RWPE2 (cell line): ENCODE measurements around the gene ELOF1.

Source experiments
- ATAC-seq: fragments of 200-7000 bp; cut with Tn5 transposase; 3 replicates; pipeline ENCODE4 v1.9.1; 2021; ENCODE audit warnings: low read depth
- DNase-seq: peaks from one replicate; pipeline ENCODE4 v3.0.0-alpha.2; 2020; ENCODE audit warnings: low spot score
- H3K27ac ChIP-seq: fragments of 450-650 bp; 2 replicates; pipeline ENCODE4 v1.5.1; 2017; ENCODE audit warnings: mild to moderate bottlenecking; ENCODE audit not compliant: poor library complexity, severe bottlenecking
- H3K27me3 ChIP-seq: fragments of 250-450 bp; sonication (Bioruptor Pico); 2 replicates; pipeline ENCODE4 v1.5.1; 2021; ENCODE audit warnings: mild to moderate bottlenecking, moderate library complexity; ENCODE audit not compliant: insufficient read depth, poor library complexity, severe bottlenecking
- H3K36me3 ChIP-seq: fragments of 250-450 bp; sonication (Bioruptor Pico); 2 replicates; pipeline ENCODE4 v1.5.1; 2020; ENCODE audit warnings: low read depth, mild to moderate bottlenecking, moderate library complexity
- H3K4me1 ChIP-seq: fragments of 250-450 bp; sonication (Bioruptor Pico); 2 replicates; pipeline ENCODE4 v1.5.1; 2021; ENCODE audit warnings: mild to moderate bottlenecking, moderate library complexity; ENCODE audit not compliant: insufficient read depth, poor library complexity, severe bottlenecking
- H3K4me3 ChIP-seq: fragments of 250-450 bp; sonication (Bioruptor Pico); 2 replicates; pipeline ENCODE4 v1.5.1; 2021; ENCODE audit warnings: mild to moderate bottlenecking, moderate library complexity; ENCODE audit not compliant: severe bottlenecking
- H3K9me3 ChIP-seq: fragments of 250-450 bp; sonication (Bioruptor Pico); 2 replicates; pipeline ENCODE4 v1.5.1; 2021; ENCODE audit warnings: mild to moderate bottlenecking, moderate library complexity; ENCODE audit not compliant: severe bottlenecking
- TF ChIP-seq, protein P1 (sequence below): fragments of 450-650 bp; IDR thresholded peaks from one replicate; pipeline ENCODE4 v1.5.1; 2017; ENCODE audit warnings: mild to moderate bottlenecking, moderate library complexity; ENCODE audit not compliant: poor library complexity, severe bottlenecking

ELOF1 gene

DNA sequence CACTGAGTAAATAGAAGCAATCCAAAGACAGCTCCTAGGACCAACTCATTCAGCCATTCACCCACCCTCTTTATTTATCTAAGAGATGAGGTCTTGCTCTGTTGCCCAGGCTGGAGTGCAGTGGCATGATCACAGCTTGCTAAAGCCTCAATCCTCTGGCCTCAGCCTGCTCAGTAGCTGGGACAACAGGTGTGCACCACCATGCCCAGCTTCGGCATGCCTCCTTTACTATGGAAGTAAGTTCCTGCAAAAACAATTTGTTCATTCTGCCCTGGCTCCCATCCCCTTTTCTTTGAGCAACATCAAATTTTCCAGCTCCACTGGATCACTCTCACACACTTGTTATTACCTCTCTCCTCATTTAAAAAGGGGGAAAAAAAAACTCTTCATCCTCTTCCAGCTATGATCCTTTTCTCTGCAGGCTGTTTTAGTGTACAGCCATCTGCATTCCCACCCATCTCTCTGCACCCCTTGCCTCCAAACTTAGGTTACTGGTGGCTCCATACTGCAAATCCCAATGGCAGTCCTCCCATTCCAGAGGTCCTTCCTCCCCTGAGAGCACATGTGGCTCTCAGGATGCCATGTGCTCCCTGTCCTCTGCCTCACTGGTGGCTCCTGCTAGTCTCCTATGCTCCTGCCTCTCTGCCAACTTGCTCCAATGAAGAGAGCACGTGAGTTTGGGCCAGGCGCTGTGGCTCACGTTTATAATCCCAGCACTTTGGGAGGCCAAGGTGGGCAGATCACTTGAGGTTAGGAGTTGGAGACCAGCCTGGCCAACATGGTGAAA lies 2.2 kb downstream of the ELOF1 start:
- Histone ChIP-seq H3K9me3 (no peaks in the 10 kb centered on the region), H3K27ac (no peak overlapping the region), H3K4me1 (peaks cover 4% of the 10 kb centered on the region), H3K4me3 (no peak overlapping the region), H3K27me3 (no peaks in the 10 kb centered on the region), H3K36me3 (peaks cover 15% of the 10 kb centered on the region)
- TF ChIP-seq, protein P1, sequence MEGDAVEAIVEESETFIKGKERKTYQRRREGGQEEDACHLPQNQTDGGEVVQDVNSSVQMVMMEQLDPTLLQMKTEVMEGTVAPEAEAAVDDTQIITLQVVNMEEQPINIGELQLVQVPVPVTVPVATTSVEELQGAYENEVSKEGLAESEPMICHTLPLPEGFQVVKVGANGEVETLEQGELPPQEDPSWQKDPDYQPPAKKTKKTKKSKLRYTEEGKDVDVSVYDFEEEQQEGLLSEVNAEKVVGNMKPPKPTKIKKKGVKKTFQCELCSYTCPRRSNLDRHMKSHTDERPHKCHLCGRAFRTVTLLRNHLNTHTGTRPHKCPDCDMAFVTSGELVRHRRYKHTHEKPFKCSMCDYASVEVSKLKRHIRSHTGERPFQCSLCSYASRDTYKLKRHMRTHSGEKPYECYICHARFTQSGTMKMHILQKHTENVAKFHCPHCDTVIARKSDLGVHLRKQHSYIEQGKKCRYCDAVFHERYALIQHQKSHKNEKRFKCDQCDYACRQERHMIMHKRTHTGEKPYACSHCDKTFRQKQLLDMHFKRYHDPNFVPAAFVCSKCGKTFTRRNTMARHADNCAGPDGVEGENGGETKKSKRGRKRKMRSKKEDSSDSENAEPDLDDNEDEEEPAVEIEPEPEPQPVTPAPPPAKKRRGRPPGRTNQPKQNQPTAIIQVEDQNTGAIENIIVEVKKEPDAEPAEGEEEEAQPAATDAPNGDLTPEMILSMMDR, result no peak
- DNase-seq (no peak), ATAC-seq (no peak)

GRCh38 chr19:11555246-11555645 lies 3.8 kb downstream of the ELOF1 start:
- no peak for ATAC-seq
- TF ChIP-seq, protein P1, result no peak
- H3K4me3 ChIP-seq, result no peak overlapping the region
- H3K36me3 ChIP-seq, result peaks cover 15% of the 10 kb centered on the region
- no peak overlapping the region for H3K27ac ChIP-seq
- no peak for DNase-seq
- no peaks in the 10 kb centered on the region for H3K27me3 ChIP-seq
- H3K9me3 ChIP-seq, result no peaks in the 10 kb centered on the region
- H3K4me1 ChIP-seq, result peaks cover 3% of the 10 kb centered on the region

DNA sequence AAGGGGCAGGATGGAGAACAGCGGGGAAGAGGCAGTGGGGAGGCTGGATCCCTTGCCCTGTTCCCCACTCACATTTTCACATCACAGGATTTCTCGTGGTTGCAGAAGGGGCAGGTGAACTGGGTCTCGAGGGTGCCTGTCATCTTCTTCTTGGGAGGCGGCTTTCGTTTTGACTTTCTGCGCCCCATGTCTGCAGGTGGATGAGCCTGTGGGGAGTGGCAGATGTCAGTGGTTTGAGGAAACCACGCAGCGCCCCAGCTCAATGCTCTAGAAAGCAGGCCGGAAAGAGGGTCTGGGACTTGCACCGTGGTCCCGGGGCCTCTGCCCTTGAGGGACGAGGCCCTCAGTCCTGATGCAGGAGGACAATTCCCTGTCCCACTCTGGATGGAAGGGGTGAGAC lies 4.9 kb downstream of the ELOF1 start:
- Histone ChIP-seq H3K27ac (no peak overlapping the region), H3K9me3 (no peaks in the 10 kb centered on the region), H3K27me3 (no peaks in the 10 kb centered on the region), H3K36me3 (peaks cover 15% of the 10 kb centered on the region), H3K4me1 (no peaks in the 10 kb centered on the region), H3K4me3 (no peak overlapping the region)
- no peak for ATAC-seq
- no peak for DNase-seq
- TF ChIP-seq, protein P1, result no peak

DNA sequence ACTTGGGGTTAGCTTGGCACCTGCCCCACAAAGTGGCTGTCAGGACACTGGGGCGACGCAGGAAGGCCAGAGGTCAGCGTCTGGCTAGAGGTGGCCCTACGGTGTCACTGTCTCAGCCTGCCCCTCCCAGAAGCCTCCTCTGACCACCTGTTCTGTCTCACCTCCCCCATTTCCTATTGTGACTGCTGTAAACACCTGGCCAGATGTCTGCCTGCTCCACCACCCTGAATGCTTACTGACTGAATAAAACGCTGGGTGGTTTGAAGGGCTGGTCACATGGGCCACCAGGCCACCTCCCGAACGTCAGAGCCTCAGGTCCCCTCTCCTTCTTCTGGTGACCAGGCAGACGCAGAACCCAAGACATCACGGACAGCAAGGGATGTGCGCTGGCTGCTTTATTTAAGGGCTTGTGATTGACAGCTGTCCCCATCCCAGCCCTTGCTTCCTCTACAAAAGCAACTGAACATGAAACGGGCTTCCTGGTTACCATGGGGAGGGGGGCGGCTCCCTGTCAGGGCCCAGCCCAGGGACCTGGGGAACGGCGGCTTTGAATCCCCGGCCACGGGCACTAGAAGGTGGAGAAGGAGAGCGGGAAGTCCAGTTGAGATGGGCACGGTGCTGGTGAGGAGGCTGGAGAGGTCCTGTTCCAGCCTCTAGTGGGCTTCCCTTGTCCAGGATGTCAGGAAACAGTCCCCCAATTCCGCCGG lies 6.2 kb downstream of the ELOF1 start:
- DNase-seq (no peak), ATAC-seq (no peak)
- Histone ChIP-seq H3K36me3 (peaks cover 15% of the 10 kb centered on the region), H3K27ac (no peak overlapping the region), H3K9me3 (no peaks in the 10 kb centered on the region), H3K4me3 (no peak overlapping the region), H3K4me1 (no peaks in the 10 kb centered on the region), H3K27me3 (no peaks in the 10 kb centered on the region)
- TF ChIP-seq, protein P1, result no peak
